Parathyroid adenoma (tissue), 2 donors: ENCODE results near the gene NSMF.

Experiments used
- H2AFZ ChIP-seq: fragments of 300-600 bp; sonication (generic); one replicate; pipeline ENCODE4 v1.7.0; 2017; ENCODE audit warnings: antibody characterized with exemption, mild to moderate bottlenecking
- H3K27ac ChIP-seq: fragments of 300-600 bp; sonication (generic); one replicate; pipeline ENCODE4 v1.7.0; 2017
- H3K27me3 ChIP-seq: fragments of 300-600 bp; sonication (generic); one replicate; pipeline ENCODE4 v1.7.0; 2017; ENCODE audit warnings: low read length; ENCODE audit not compliant: control insufficient read depth, insufficient read depth
- H3K36me3 ChIP-seq: fragments of 300-600 bp; sonication (generic); one replicate; pipeline ENCODE4 v1.7.0; 2017; ENCODE audit warnings: low read length; ENCODE audit not compliant: control insufficient read depth, insufficient read depth
- H3K4me1 ChIP-seq: fragments of 300-600 bp; sonication (generic); one replicate; pipeline ENCODE4 v1.7.0; 2017; ENCODE audit warnings: control low read depth
- H3K4me2 ChIP-seq: fragments of 300-600 bp; sonication (generic); one replicate; pipeline ENCODE4 v1.7.0; 2017; ENCODE audit warnings: low read length
- H3K4me3 ChIP-seq: fragments of 300-600 bp; sonication (generic); one replicate; pipeline ENCODE4 v1.7.0; 2017; ENCODE audit warnings: low read depth, low read length
- H3K79me2 ChIP-seq: fragments of 300-600 bp; sonication (generic); one replicate; pipeline ENCODE4 v1.7.0; 2017; ENCODE audit warnings: control low read depth
- H3K9ac ChIP-seq: fragments of 300-600 bp; sonication (generic); one replicate; pipeline ENCODE4 v1.7.0; 2017; ENCODE audit warnings: mild to moderate bottlenecking
- H3K9me3 ChIP-seq: fragments of 300-600 bp; sonication (generic); one replicate; pipeline ENCODE4 v1.7.0; 2017; ENCODE audit warnings: low read length; ENCODE audit not compliant: control insufficient read depth
- CTCF ChIP-seq: fragments of 300-600 bp; sonication (generic); IDR thresholded peaks from one replicate; pipeline ENCODE4 v1.7.0; 2017; ENCODE audit warnings: antibody characterized with exemption, mild to moderate bottlenecking
- donor health status: primary hyperparathyroidism.

Gene NSMF

GRCh38 chr9:137433349-137433915 lies 25.7 kb downstream of the NSMF start:
- Histone ChIP-seq H3K27ac (no peak overlapping the region), H3K4me3 (no peak overlapping the region), H3K9me3 (no peaks in the 10 kb centered on the region), H2AFZ (no peak overlapping the region), H3K27me3 (no peaks in the 10 kb centered on the region), H3K9ac (no peak overlapping the region), H3K4me1 (no peaks in the 10 kb centered on the region), H3K79me2 (no peaks in the 10 kb centered on the region), H3K4me2 (no peak overlapping the region), H3K36me3 (no peaks in the 10 kb centered on the region)
- TF ChIP-seq CTCF = no peak

- Histone ChIP-seq H2AFZ (no peak overlapping the region), H3K9me3 (no peaks in the 10 kb centered on the region), H3K27ac (no peak overlapping the region), H3K4me1 (no peaks in the 10 kb centered on the region), H3K9ac (no peak overlapping the region), H3K4me3 (no peak overlapping the region), H3K27me3 (no peaks in the 10 kb centered on the region), H3K36me3 (no peaks in the 10 kb centered on the region), H3K4me2 (no peak overlapping the region), H3K79me2 (no peaks in the 10 kb centered on the region)
- no peak for TF ChIP-seq CTCF
These were observed 26.3 kb downstream of the NSMF start for GRCh38 chr9:137432687-137433348.

GRCh38 chr9:137431416-137431931 lies 27.7 kb downstream of the NSMF start:
- H3K9me3 ChIP-seq = no peaks in the 10 kb centered on the region
- no peak overlapping the region for H3K27ac ChIP-seq
- no peaks in the 10 kb centered on the region for H3K27me3 ChIP-seq
- no peaks in the 10 kb centered on the region for H3K4me1 ChIP-seq
- H3K4me2 ChIP-seq = no peak overlapping the region
- no peak for TF ChIP-seq CTCF
- no peak overlapping the region for H3K9ac ChIP-seq
- no peak overlapping the region for H3K4me3 ChIP-seq
- no peak overlapping the region for H2AFZ ChIP-seq
- H3K36me3 ChIP-seq = no peaks in the 10 kb centered on the region
- no peaks in the 10 kb centered on the region for H3K79me2 ChIP-seq

- Histone ChIP-seq H3K4me2 (no peak overlapping the region), H3K9ac (no peak overlapping the region), H3K27ac (no peak overlapping the region), H3K9me3 (no peaks in the 10 kb centered on the region), H2AFZ (no peak overlapping the region), H3K36me3 (no peaks in the 10 kb centered on the region), H3K79me2 (no peaks in the 10 kb centered on the region), H3K27me3 (no peaks in the 10 kb centered on the region), H3K4me1 (no peaks in the 10 kb centered on the region), H3K4me3 (no peak overlapping the region)
- no peak for TF ChIP-seq CTCF
These were observed 28.3 kb downstream of the NSMF start for GRCh38 chr9:137430723-137431415.
